ENCODE measurements around the gene ITIH4.

- TF ChIP-seq CTCF (IDR thresholded peaks at IDR 0.05) (no peak), POLR2A (IDR thresholded peaks at IDR 0.05) (no peak)
Measured at GRCh38 chr3:52816654-52817053, 13.8 kb downstream of the ITIH4 start.

Data from thyroid gland (tissue), 4 donors.